ENCODE results near the gene NFE2L3.
"Not testable (repeated sequence)": the region's sequence is repeated elsewhere in the genome, so short reads cannot be mapped to it uniquely, and the experiment has no call there.

Gene NFE2L3

DNA sequence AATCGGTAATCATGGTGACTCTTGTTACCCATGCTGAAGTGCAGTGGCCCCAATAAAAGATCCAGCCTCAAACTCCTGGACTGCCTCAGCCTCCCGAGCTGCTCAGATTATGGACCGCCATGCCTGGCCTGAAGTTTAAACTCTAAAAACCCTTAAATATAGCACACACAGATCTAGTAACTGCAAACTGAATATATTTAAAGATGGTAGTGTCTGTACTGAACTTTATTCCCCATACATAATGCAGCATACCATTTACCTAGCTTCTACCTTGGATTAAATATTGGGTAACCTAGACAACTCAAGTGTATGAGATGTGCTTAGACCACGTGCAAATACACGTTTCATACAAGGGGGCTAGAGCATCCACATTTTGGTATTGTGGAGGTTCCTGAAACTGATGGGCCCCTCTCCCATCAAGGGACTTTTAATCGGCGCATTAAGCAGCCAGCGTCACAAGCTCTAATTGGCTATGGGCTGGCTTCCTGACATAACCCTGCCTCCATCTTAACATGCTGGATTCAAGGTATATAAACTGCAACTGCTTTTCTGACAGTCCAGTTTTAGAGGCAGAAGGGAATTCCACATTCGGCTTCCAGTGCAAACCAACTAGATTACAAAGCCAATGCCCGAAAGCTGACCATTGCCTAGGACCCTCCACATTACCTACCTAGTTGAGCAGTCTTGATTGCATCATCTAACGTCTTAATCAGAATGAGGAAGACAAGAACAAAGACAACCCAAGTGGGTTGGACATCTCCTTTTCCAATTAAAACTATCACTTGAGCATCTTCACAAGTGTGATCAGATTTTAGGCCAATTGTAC is 35.6 kb downstream of the NFE2L3 start:
- no peak for DNase-seq (ENCODE audit: low spot score)

DNA sequence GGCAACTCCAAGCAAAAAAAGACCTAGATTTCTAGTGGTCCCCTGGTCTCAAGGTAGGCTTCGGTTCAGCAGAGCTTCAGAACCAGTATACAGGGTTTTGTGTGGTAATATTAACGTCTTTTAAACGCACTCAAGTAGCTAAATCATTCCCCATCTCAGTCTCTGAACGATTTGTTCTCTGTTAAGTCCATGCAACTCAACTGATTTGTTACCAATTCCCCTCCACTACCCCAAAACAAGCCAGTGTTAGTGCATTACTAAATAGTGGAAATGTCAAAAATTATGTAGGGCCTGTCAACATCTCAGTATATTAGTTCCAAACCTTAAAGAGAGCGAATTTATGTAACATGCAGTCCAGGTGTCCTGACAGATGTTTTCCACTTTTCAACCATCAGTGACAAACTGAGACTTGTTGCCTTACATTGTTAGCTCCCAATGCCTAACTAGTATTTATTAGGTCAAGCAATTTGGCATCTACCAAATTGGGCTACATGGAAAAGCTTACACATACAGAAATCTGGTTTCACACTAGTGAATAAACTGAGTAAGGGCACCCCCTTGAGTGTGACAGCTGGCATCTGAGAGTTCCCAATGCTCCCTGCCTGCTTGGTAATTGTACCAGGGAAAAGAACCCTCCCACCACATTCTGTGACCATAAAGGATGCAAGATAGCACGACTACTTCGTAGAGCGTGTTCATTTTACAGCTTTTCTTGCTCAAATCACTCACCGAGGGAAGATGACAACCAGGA is 36.4 kb downstream of the NFE2L3 start:
- no peak for DNase-seq (ENCODE audit: low spot score)

DNA sequence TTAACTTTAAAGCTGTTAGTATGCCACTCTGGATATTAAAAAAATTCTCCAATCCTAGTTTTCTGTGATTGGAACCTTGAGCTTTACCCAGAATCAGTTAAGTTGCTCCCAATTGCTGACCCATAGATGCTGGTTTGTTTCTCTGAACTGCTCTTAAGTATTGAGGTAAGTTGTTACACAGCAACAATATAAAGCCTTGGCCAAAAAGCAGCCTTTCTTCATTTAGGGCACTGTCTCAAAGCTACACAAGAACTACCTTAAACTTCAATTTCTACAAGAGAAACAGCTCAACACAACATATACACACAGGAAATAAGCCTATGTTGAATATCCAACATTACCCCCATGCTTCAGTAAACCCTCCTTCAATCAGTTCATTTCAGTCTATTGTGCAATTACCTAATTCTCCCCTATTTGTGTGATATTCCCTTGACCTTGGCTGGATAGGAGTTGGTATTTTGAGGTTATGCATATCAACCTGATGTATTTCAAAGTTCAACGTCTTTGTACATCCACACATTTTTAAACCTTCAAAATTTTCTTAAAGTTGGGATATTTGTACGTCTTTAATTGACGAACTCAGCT is 37.1 kb downstream of the NFE2L3 start:
- DNase-seq (ENCODE audit: low spot score): no peak

DNA sequence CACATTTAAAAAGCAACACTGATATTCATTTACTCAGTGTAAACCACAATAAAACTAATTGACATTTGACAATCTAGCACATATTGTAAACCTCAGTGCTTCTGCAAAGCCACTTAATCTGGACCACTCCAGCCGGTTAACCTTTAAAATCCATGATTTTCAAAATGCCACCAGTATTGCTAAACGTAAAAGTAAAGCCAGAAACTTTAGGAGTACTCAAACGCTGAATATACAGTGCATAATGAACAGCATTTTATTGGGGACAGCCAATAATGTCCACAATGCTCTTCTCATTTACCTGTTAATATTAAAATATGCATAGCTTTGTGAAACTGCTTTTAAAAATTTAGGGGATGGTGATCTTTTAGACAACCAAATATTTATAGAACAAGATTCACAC is 37.7 kb downstream of the NFE2L3 start:
- no peak for DNase-seq (ENCODE audit: low spot score)

DNA sequence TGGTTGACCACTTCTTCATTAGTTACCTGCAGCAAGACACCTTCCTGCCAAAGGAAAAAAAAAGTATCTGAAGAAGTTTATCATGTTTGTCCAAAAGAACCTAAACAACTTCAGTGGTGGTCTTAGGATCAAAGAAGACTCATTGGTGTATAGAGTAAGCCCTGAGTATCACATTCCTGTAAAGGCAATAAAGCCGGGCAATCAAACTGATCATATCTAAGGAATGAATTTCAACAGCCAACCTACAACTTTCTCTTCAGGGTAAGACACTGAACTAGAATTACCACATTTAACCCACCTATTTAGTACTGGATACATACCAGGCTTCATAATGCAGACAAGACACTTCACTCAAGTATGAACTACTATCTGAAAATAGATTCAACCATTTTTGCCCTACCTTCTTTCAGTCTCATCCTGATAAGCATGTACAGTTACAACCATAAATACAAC is 38.4 kb downstream of the NFE2L3 start:
- no peak for DNase-seq (ENCODE audit: low spot score)

DNA sequence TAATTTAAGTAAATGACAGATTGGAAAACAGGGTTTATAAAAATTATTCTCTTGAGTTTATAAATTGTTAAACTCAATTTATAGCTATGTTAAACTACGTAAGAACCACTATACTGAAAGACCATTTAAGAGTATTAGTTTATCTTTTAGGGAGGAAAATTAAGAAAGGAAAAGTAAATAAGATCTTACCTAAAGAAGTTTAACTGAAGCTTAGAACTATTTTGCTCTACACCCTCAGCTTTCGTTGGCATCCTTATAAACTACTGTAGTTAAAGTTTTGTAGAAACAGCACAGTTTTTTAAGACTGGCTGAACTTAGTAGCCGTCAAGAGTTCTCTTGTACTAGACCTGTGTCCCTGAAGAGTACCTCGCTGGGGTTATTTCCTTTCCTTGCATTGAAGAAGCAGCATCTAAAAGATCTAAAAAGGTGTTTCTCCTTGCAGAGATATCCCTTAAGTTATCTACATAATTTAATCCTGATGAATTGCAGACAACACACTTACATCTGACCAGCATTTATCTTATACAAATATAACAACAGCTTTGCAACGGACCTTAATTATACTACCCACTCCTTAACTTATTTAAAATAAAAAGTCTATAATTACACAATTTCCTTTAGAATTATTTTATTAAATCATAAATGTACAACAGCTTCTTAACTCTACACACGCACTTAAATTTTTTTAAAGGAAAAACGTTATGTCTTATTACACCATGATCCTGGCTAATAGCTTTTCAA is 39.4 kb downstream of the NFE2L3 start:
- no peak for DNase-seq (ENCODE audit: low spot score)

DNA sequence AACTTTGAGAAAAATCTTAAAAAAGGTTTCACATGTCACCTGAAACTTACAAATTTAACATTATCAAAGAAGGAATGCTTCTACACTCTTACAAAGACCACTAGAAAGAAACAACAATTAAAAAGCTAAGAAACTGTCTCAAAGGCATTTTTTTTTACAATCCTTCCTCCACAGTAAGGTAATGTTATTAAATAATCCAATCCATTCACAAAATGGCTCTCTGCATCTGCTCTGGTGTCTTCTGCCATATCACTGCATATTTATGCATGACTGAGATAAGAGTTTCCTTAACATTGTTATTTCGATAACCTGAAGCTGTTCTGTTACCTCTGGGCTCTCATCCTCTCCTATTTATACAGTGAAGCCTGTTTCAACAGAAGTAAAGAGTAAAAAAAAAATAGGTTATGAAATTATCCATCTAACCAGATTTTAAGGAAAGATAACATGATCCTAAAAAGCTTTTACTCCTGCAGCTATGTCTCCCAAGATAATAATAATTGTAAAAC is 40.0 kb downstream of the NFE2L3 start:
- DNase-seq (ENCODE audit: low spot score): no peak

DNA sequence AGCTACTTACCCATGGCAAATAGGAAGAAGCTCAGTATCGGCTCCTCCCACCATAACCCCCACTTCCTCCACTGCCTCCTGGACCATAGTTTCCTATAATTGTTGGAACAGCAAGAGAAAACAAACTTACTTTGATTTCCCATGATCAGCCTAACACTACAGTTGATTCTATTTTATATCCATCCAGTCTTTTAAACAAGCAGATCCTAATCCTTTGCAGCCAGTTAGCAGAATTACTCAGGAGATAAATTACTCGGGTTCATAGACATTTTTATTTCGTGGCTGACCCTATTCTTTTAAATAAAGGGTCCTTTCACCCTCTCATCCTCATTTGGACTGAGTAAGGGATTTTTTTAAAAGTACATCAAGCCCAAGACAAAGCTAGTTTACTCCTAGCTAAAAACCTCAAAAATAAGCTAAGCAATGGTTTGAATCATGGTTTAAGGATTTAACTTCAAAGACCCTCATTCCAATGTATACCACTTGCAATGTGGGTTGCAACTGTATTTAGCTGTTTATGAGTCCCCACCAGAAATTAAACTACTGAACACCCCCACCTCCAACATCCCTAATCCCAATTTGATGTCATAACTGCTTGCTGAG is 40.6 kb downstream of the NFE2L3 start:
- DNase-seq (ENCODE audit: low spot score): no peak

DNA sequence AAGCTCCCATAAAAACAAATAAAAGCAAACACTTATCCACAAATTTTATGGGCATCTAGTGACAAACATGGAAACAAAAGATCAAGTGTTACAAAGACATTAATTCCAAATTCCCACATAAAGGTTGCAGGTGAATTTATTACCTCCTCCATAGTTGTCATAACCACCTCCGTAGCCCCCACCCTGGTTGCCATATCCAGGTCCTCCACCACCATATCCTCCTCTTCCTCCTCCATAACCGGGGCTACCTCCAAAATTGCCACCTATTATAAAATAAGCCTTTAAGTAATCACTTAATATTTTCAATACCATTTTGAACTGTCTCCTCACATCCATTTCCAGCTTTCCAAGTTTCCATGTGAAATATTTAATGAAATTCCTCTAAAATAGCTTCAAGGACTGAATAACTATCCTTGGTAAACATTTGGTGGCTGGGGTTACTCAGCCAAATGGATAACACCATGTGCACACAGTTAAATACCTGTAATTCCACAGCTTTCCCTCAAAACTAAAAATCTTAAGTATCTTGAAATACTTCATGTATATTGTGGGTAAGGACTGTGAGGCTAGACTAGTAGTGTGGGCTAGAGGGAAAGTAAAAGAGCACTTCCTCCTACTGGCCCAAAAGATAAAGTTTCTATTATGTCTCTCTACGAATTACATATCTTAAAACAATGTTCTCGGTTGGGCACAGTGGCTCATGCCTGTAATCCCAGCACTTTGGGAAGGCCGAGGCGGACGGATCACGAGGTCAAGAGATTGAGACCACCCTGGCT is 41.6 kb downstream of the NFE2L3 start:
- DNase-seq (ENCODE audit: low spot score): no peak

DNA sequence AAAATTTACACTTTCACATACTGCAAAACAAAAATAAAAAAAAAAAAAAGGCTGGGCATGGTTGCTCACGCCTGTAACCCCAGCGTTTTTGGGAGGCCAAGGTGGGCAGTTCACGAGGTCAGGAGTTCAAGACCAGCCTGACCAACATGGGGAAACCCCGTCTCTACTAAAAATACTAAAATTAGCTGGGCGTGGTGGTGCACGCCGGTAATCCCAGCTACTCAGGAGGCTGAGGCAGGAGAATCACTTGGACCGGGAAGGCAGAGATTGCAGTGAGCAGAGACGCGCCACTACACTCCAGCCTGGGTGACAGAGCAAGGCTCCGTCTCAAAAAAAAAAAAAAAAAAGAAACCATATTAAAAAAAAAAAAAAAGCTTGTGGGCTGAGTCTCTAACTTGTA is 42.8 kb downstream of the NFE2L3 start:
- not testable (repeated sequence) for DNase-seq (ENCODE audit: low spot score)

DNA sequence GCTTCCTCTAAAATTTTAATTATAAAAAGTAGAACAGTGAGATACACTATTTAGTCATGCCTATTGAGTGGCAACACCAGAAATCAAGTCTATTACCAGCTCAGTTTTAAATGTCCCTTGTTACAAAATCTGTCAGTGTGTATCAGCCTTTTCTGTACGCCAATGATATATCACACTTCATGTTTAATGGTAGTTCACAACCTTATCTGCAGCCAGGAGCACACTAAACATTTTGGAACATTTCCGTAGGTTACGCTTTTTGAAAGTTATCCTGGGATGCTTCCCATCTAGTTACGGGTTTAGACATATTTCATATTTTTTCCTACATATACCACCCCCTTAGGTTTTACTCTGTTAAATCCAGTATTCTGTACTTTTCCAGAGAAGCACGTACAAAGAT is 43.2 kb downstream of the NFE2L3 start:
- DNase-seq (ENCODE audit: low spot score): no peak

DNA sequence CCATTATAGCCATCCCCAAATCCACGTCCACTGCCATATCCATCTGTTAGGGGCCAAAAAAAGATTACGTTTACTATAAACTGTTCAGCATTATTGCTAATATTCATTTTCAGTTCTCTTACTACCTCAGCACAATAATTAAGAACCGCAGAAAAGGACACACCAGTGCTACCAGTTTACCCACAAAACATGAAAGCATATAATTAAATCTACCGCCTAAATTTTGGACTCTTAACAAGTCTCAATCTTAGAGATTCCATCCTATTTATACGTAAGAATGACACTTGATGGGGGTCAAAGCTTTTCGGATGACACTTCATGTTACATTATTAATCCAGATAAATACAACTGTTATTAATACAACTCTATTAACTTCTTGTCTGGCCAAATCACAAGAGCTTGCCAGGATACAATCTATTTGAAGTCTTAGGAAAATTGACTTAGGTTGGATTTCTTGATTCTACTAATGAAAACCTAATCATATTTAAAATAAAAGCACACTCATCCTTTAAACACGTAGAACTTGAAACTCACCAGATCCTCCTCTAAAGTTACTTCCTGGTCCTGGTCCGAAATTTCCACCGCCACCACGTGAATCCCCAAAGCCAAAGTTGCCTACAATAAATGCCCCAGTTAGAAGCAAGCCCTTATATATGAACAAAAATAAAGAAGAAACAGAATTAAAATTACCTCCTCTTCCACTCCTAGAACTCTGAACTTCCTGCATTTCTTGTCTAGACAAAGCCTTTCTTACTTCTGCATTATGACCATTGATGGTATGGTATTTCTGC is 44.1 kb downstream of the NFE2L3 start:
- no peak for DNase-seq (ENCODE audit: low spot score)

DNA sequence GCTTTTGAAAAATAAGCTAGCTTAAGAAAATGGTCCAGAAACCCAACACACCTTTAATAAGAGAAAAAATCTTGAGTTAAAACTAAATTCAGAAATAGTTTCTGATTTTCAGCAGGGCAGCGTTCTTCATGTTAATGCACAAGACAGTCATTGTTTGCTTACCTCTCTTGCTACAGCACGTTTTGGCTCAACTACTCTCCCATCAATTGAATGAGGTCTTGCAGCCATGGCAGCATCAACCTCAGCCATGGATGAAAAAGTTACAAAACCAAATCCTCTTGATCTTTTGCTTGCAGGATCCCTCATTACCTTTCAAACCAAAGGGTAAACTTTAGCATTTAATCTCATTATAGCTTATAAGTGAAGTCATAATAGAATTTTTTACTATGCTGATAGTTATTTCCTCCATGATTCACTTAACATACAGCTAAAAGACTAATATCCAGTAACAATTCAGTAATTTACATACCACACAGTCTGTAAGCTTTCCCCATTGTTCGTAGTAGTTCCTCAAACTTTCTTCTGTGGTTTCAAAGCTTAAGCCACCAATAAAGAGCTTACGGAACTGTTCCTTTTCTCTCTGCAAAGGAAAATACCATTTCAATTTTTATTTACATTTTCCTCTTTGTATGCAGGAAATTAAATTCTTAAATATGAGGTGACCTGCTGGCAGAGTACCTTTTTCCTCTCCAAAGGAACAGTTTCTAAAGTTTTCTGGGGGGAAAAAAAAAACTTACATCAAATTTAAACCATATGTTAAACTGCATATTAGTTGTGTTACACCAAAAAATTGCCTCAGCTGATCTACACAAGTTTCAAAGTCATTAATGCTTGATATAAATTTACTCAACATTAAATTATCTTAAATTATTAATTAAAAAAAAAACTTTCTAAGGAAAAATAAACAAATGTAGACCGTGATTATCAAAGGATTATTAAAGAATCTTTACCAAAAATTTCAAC is 45.4 kb downstream of the NFE2L3 start:
- DNase-seq (ENCODE audit: low spot score): no peak

DNA sequence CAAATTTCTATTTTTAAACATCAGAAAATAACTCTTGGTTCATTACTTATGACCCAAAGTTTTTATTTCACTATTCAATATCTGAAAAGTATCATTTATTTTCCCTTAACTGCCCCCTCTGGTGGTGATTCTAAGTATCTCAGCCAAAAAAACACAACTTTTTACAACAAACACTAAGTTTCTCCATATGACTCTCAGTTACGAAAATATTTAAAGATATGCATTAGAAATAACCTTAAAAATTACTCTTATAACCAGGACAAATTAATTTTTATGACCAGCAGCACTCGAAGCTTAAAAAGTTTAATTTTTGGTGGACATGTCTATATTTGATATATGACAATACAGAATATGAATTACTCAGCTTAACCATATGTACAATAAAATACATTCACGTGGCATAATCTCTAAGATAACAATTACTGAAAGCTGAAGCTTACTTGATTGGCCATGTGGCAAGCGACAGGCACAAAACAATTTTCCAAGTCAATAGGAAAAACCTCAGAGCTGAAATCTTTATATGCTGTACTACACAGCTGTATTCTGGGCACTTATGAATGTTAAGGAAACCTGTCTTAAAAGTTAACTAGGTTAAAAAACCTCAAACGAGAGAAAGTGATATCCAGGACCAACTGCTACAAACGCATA is 46.3 kb downstream of the NFE2L3 start:
- DNase-seq (ENCODE audit: low spot score): peak; percentile 39

DNA sequence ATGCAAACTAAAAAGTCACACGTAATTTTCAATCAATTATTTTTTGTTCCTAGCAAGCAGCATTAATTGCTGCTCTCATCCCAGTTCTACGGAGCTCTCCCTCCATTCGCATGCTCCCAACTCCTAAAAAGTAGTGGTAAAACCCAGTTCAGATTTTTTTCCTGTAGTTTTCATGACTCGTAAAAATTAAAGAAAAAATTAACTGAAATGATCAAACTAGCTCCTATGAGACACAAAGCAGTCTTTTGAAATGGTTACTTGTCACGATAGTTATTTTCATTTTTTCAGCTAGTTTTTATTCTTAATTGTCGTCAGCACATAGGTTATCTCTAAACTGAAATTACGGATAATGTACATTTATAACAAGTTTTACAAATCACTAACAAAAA is 46.8 kb downstream of the NFE2L3 start:
- DNase-seq (ENCODE audit: low spot score): no peak

DNA sequence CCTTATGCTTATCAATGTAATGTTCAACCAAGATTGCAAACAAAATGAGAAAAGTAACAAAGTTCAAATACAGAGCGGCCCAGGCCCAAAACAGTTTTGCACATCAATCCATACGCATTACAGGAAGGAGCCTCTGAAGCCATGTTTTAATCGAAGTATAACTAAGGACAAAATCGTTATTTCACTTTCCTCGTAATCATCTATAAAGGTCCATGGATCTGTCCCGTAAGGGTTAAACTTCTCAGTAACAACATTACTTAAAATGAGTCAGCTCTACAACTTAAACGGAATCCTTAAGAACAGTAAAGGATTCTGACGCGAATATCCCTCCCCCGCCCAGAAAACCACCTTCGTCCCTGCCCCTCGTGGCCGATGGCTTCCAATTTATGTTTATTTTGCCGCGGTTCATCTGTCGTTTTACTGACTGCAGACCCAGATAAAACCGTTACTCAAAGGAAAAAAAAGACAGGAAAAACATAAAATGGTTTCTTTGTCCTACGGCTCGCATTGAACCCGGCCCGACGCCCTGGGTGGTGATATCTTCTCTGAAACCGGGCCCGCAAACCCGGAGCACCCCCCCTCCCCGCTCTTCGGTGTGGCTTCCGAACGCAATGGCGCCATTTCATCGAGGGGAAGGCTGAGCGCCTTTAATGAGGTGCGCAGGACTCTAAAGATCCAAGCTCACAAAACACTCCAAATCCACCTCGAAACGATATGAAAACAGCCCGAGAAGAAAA is 47.5 kb downstream of the NFE2L3 start:
- peak; percentile 83 for DNase-seq (ENCODE audit: low spot score)

DNA sequence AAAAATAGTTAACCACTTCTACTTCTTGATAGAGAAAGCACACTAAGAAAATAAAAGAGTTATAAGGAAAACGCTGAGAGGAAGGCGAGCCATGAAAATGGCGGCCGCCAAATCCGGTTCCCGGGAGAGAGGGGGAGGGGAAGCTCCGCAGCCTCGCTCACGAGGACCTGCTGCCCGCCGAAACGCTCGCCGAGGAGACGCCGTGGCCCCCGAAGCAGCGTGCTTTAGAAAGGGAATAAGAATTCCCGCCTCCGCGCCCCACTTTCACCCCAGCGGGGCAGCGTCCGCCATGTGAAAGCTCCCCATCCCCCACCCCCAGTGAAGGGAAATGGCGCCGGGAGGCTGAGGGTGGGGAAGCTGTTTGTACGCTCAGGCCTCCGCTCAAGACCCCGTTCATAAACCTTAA is 48.0 kb downstream of the NFE2L3 start:
- DNase-seq (ENCODE audit: low spot score): peak; percentile 75
